Measurements from ENCODE around the gene ERO1B.

Gene ERO1B

GRCh38 chr1:236308827-236309226, 27.1 kb upstream of the ERO1B start:
- Mint-ChIP-seq H3K27me3 (ENCODE audit: low read depth) (peaks cover 6% of the 10 kb centered on the region), H3K9me3 (no peaks in the 10 kb centered on the region), H3K36me3 (ENCODE audit: low read depth) (no peaks in the 10 kb centered on the region), H3K4me3 (no peak overlapping the region), H3K4me1 (ENCODE audit: low read depth) (no peaks in the 10 kb centered on the region), H3K27ac (no peak overlapping the region)

DNA sequence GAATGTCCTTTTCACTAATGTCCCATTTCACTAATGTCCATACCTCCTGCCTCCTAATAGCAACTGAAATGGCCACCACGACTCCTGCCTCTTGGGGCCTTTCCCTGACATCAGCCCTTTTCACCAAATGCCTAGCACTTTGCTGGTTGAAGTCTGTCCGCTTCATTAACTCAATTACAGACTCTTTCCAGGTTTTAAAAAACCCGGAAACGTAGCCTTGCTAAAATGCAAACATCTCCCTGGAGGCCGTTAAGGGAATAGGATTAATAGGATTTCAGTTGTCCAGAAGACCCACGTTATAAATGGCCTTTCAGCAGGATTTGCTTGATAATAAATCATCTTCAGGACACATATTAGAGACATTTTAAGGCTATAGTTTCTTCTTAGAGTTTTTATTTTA, 25.7 kb upstream of the ERO1B start:
- Mint-ChIP-seq H3K27ac (no peak overlapping the region), H3K36me3 (ENCODE audit: low read depth) (no peaks in the 10 kb centered on the region), H3K4me1 (ENCODE audit: low read depth) (no peaks in the 10 kb centered on the region), H3K27me3 (ENCODE audit: low read depth) (peaks cover 4% of the 10 kb centered on the region), H3K4me3 (no peak overlapping the region), H3K9me3 (no peaks in the 10 kb centered on the region)

DNA sequence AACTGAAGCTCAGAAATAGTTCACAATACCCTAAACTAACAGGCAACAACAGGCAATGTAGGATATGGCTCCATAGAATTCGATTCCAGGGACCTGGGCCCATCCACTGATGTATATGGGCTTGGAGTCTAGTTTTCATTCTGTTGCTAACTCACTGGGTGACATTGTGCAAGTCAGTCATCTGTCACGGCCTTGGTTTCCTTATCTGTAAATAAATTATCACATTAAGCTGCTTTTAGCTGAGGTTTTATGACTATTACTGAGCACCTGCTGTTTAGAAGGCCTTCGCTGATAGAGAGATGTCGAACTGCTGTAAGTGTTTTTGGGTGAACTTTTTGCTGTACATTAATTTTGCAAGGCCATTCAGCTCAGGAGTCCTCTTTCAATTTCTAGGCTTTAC, 22.9 kb upstream of the ERO1B start:
- Mint-ChIP-seq H3K4me1 (ENCODE audit: low read depth) (no peaks in the 10 kb centered on the region), H3K4me3 (no peak overlapping the region), H3K9me3 (no peaks in the 10 kb centered on the region), H3K27me3 (ENCODE audit: low read depth) (no peaks in the 10 kb centered on the region), H3K27ac (no peak overlapping the region), H3K36me3 (ENCODE audit: low read depth) (no peaks in the 10 kb centered on the region)

DNA sequence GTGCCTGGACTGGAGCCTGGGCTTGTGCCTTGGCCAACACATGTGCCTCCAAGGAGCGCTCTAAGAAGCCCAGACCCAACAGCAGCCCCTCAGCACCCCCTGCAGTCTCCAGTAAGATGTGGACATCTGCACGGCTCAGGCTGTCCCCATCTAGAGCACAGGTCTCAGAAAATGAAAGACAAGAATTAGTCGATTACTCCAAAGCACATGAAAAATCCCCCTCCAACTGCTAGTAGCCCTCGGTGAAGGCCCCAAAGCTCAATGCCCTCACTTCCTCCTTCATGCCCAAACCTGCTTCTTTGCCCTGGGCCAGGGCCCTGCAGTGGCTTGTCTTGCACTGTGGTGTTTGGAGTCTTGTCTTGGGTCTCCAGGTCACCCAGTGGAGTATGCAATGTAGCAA, 21.9 kb upstream of the ERO1B start:
- Mint-ChIP-seq H3K4me1 (ENCODE audit: low read depth) (no peaks in the 10 kb centered on the region), H3K27ac (no peak overlapping the region), H3K27me3 (ENCODE audit: low read depth) (peaks cover 5% of the 10 kb centered on the region), H3K4me3 (no peak overlapping the region), H3K9me3 (no peaks in the 10 kb centered on the region), H3K36me3 (ENCODE audit: low read depth) (no peaks in the 10 kb centered on the region)

GRCh38 chr1:236302941-236303340, 21.2 kb upstream of the ERO1B start:
- Mint-ChIP-seq H3K36me3 (ENCODE audit: low read depth) (no peaks in the 10 kb centered on the region), H3K9me3 (no peaks in the 10 kb centered on the region), H3K27me3 (ENCODE audit: low read depth) (peaks cover 5% of the 10 kb centered on the region)

DNA sequence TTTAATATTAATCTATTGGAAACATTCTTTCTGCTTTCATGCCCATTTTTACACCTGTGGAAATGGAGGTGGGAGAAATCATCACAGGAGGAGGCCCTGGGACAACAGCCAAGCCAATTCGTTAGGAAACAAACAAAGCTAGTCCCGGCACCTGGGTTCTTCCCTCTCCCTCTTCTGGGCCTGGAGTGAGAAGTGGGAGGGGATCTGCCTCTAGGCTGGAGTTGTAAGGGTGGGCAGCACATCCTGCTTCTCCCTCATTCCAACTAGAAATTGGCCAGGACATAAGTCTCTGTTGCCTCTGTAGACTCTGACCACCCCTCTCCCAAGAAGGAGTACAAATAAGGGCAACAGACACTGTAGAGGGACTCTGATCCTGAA, 20.2 kb upstream of the ERO1B start:
- Mint-ChIP-seq H3K27me3 (ENCODE audit: low read depth) (peaks cover 7% of the 10 kb centered on the region), H3K4me1 (ENCODE audit: low read depth) (no peaks in the 10 kb centered on the region), H3K27ac (no peak overlapping the region), H3K9me3 (no peaks in the 10 kb centered on the region), H3K4me3 (no peak overlapping the region), H3K36me3 (ENCODE audit: low read depth) (no peaks in the 10 kb centered on the region)

More at GRCh38 chr1:236302941-236303340, 21.2 kb upstream of the ERO1B start:
- Mint-ChIP-seq H3K27ac (no peak overlapping the region), H3K4me3 (no peak overlapping the region), H3K4me1 (ENCODE audit: low read depth) (no peaks in the 10 kb centered on the region)

- Mint-ChIP-seq H3K27me3 (ENCODE audit: low read depth) (peaks cover 7% of the 10 kb centered on the region), H3K4me3 (no peak overlapping the region), H3K36me3 (ENCODE audit: low read depth) (no peaks in the 10 kb centered on the region), H3K4me1 (ENCODE audit: low read depth) (no peaks in the 10 kb centered on the region), H3K27ac (no peak overlapping the region), H3K9me3 (no peaks in the 10 kb centered on the region)
Measured at GRCh38 chr1:236301080-236301957, 19.6 kb upstream of the ERO1B start.

- peaks cover 7% of the 10 kb centered on the region for H3K27me3 Mint-ChIP-seq (ENCODE audit: low read depth)
- H3K4me3 Mint-ChIP-seq = no peak overlapping the region
- no peaks in the 10 kb centered on the region for H3K4me1 Mint-ChIP-seq (ENCODE audit: low read depth)
- no peak overlapping the region for H3K27ac Mint-ChIP-seq
- no peaks in the 10 kb centered on the region for H3K36me3 Mint-ChIP-seq (ENCODE audit: low read depth)
- H3K9me3 Mint-ChIP-seq = no peaks in the 10 kb centered on the region
Measured at GRCh38 chr1:236297161-236297560, 15.4 kb upstream of the ERO1B start.

- Mint-ChIP-seq H3K4me3 (no peak overlapping the region), H3K36me3 (ENCODE audit: low read depth) (no peaks in the 10 kb centered on the region), H3K27me3 (ENCODE audit: low read depth) (peaks cover 7% of the 10 kb centered on the region), H3K27ac (no peak overlapping the region), H3K9me3 (no peaks in the 10 kb centered on the region), H3K4me1 (ENCODE audit: low read depth) (no peaks in the 10 kb centered on the region)
Measured at GRCh38 chr1:236292425-236292824, 10.7 kb upstream of the ERO1B start.

- Mint-ChIP-seq H3K27me3 (ENCODE audit: low read depth) (peaks cover 8% of the 10 kb centered on the region), H3K4me1 (ENCODE audit: low read depth) (peaks cover 5% of the 10 kb centered on the region), H3K36me3 (ENCODE audit: low read depth) (no peaks in the 10 kb centered on the region), H3K27ac (no peak overlapping the region), H3K9me3 (no peaks in the 10 kb centered on the region), H3K4me3 (no peak overlapping the region)
Measured at GRCh38 chr1:236289492-236290131, 7.9 kb upstream of the ERO1B start.

DNA sequence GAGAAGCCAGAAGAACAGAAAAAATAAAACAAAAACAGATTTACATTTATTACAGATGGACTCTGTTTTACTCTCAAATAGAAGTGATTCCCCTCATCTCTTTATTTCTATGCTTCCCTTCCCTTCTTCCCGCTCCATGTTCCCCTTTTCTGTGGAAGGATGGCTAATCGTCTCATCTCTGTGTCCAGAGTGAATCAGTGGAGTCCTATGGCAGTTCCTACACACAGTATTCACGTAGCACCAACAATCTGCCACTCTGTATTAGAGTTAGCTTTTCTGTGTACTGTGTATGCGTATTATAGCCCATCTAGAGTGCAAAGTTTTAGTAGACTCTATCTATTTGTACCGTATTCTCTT, 6.8 kb upstream of the ERO1B start:
- Mint-ChIP-seq H3K4me1 (ENCODE audit: low read depth) (peaks cover 15% of the 10 kb centered on the region), H3K9me3 (no peaks in the 10 kb centered on the region), H3K4me3 (no peak overlapping the region), H3K27ac (no peak overlapping the region), H3K27me3 (ENCODE audit: low read depth) (peaks cover 8% of the 10 kb centered on the region), H3K36me3 (ENCODE audit: low read depth) (no peaks in the 10 kb centered on the region)

DNA sequence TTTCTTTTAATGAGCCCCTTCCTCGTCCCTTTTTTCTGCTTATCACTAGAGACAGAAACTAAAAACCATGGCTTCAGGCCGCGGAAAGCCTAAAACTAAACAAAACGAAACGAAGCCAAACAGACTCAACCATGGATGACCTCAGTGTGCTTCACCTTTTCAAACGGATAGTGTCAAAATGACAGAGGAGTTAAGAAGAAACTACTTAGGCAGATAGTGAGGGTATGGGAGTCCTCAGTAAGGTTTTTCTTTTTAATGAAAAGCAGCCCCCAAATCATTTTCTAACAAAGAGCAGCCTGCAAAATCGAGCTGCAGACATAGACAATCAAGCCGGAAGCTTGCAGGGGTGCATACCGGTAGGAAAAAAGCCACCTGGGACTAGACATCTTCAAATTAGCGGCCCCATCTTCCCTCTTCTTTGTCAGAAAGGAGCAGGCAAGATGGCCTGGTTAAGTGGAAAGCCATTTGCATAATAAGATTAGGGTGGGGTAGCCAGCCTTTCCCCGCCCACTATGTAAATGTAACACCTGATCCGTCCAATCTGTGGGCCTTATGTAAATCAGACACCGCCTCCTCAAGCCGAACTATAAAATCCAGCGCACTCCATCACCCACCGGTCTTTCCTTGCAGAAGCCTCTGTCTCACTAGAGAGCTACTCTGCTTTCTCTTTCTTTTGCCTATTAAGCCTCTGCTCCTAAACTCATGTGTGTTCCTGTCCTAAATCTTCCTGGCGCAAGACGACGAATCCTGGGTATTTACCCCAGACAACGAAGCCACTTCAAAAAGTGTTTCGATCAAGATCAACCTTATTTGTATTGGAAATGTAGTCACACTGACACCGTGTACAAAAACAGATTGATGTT, 6.2 kb upstream of the ERO1B start:
- H3K4me1 Mint-ChIP-seq (ENCODE audit: low read depth) = peaks cover 16% of the 10 kb centered on the region
- H3K27ac Mint-ChIP-seq = no peak overlapping the region
- no peak overlapping the region for H3K4me3 Mint-ChIP-seq
- no peaks in the 10 kb centered on the region for H3K36me3 Mint-ChIP-seq (ENCODE audit: low read depth)
- H3K9me3 Mint-ChIP-seq = no peaks in the 10 kb centered on the region
- peaks cover 8% of the 10 kb centered on the region for H3K27me3 Mint-ChIP-seq (ENCODE audit: low read depth)

- Mint-ChIP-seq H3K27ac (no peak overlapping the region), H3K4me3 (no peak overlapping the region)
Measured at GRCh38 chr1:236287356-236287755, 5.6 kb upstream of the ERO1B start.

GRCh38 chr1:236284291-236284721, 2.5 kb upstream of the ERO1B start:
- Mint-ChIP-seq H3K27me3 (ENCODE audit: low read depth) (peaks cover 8% of the 10 kb centered on the region), H3K27ac (peak overlapping the region; percentile 16), H3K9me3 (no peaks in the 10 kb centered on the region), H3K36me3 (ENCODE audit: low read depth) (no peaks in the 10 kb centered on the region), H3K4me1 (ENCODE audit: low read depth) (peaks cover 26% of the 10 kb centered on the region), H3K4me3 (peak overlapping the region; percentile 29)

More at GRCh38 chr1:236287356-236287755, 5.6 kb upstream of the ERO1B start:
- no peaks in the 10 kb centered on the region for H3K36me3 Mint-ChIP-seq (ENCODE audit: low read depth)
- peaks cover 21% of the 10 kb centered on the region for H3K4me1 Mint-ChIP-seq (ENCODE audit: low read depth)
- peaks cover 8% of the 10 kb centered on the region for H3K27me3 Mint-ChIP-seq (ENCODE audit: low read depth)
- no peaks in the 10 kb centered on the region for H3K9me3 Mint-ChIP-seq
